Nucleus accumbens (tissue), 56 donors: ENCODE results near the gene NKX6-1.

Experiments
- DNase-seq, 56 donors: peaks; one replicate each; lab custom pipeline; 2025; lab: John Stamatoyannopoulos, UW

Gene NKX6-1

GRCh38 chr4:84498935-84499623 lies at the start of gene NKX6-1:
Gene NKX6-1, minus strand, starts transcription at chr4:84499292. Its CDS starts 1,064 bp downstream, at chr4:84498228.
- DNase-seq: peak in 15 of 56 donors; percentile 3 to 59 (median 24)

DNA sequence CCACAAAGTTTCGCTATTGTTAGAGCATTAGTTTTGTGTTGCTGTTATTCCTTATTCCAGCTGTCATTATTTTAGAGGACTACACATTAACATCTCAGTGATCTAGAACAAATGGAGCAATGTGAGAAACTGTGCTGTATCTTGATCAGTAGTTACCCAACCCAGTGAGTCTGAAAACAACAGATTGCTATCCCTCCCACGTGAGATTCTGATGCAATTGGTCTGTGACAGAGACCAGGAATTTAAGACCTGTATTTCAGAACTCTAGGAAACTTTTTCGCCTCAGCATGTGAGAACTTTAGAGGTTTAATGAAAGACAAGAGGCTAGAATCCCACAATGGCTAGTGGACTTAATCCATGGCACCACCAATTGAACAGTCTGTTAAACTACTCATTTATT lies 48.1 kb upstream of the NKX6-1 start:
- no peak for DNase-seq

DNA sequence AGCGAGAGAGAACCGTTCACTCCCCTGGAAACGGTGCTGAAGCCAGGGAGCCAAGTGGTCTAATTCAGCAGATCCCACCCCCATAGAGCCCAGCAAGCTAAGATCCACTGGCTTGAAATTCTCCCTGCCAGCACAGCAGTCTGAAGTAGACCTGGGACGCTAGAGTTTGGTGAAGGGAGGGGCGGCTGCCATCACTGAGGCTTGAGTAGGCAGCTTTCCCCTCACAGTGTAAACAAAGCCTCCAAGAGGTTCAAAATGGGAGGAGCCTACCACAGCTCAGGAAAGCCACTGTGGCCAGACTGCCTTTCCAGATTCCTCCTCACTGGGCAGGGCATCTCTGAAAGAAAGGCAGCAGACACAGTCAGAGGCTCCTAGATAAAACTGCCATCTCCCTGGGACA lies 46.0 kb upstream of the NKX6-1 start:
- no peak for DNase-seq

- no peak for DNase-seq
Measured at GRCh38 chr4:84535901-84536300, 36.8 kb upstream of the NKX6-1 start.

DNA sequence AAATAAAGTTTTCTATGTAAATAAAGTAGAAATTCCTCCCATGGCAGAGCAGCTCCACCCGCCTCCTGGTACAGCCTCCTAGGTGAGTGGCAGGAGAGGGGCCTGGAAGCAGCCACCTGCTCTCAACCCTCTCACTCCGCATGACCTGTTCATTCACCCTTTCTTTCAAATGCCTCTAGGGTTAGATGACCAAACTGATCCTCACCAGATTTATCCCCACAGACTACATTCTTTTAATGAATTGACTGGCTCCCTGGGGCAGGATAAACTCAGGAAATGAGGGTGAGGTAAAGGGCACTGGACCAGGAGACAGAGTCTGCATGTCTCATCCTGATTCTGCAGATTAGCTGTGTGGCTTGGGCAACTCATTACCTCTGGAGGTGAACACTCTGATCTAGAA lies 32.6 kb upstream of the NKX6-1 start:
- DNase-seq: no peak

DNA sequence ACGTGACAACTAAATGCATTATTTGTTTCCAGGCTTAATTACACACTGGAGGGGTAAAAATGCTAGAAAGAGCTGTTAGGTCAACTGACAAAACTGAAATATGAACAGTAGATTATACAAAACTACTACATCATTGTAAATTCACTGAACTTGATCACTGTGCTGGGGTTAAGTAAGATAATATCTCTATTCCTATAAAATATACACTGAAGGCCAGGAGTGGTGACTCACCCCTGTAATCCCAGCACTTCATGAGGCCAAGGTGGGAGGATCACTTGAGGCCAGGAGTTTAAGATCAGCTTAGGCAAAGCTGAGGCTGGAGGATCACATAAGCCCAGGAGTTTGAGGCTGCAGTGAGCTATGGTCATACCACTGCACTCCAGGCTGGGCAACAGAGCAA lies 31.8 kb upstream of the NKX6-1 start:
- no peak for DNase-seq

- DNase-seq: no peak
Measured at GRCh38 chr4:84530454-84530853, 31.4 kb upstream of the NKX6-1 start.

- DNase-seq: no peak
Measured at GRCh38 chr4:84529169-84529751, 30.2 kb upstream of the NKX6-1 start.

DNA sequence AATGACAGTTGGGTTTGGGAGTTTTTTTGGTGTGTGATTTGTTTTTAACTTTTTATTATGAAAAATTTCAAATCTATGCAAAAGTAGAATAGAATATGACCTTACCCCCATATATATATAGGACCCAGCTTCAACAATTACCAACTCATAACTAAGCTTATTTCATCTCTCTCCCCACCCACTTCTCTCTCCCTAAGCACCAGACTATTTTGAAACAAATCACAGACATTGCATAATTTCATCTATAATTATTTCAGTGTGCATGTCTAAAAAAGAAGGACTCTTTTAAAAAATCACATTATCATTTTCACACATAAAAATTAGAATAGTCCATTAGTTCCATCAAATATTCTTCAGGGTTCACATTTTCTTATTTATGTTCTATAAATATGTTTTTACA lies 28.3 kb upstream of the NKX6-1 start:
- no peak for DNase-seq

GRCh38 chr4:84515075-84515474 lies 16.0 kb upstream of the NKX6-1 start:
- DNase-seq: no peak

DNA sequence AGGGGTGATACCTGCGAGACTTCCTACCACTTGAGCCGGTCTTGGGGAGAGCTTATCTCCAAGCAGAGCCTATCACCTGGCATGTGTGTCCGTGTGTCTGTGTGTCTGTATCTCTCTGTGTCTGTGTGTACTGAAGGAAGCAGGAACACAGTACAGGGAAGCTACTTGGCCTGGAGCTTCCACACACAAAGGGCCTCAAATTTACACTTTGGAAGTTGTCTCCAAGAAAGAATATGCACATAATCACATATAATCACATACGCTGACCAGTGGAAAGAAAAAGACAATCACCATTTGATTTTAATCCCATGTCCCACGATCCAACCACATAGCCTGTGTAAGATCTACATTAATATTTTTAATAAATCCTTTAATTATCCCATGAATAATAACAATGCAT lies 13.2 kb upstream of the NKX6-1 start:
- no peak for DNase-seq

DNA sequence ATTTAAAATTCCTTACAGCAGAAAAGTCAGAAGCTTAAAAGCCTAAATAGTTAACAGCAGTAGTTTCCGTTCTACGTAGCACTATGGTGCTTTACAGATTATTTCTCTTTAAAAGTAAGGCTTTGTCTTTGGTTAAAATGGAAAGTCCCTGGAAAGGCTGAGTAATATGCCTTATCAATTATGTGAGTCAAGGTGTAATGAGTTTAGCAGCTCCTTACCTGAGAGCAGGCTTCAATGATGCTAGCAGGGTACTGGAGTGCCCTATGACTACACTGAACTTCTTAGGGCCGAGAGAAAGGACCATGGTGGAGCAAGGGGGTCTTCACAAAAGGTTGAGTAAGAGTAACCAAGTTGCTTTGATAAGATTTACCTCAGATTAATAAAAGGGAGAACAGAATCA lies 12.6 kb upstream of the NKX6-1 start:
- DNase-seq: no peak

DNA sequence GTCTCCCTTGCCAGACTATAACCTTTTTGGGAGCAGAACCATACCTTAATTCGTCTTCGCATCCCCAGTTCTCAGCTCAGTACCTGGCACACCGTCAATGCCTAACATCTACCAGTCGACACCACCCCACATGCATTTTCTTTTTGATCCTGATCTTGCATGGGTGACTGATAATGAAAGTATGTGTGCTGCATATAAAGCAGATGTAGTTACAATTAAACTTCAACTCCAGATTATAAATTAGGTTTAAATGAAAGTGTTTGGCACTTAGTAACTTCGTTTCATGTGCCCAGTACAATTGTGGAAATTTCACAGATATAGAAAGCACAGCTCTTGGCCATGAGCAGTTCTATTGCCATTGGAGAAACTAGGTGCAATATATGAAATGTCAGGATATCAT lies 8.8 kb upstream of the NKX6-1 start:
- no peak for DNase-seq

- no peak for DNase-seq
Measured at GRCh38 chr4:84504821-84505220, 5.7 kb upstream of the NKX6-1 start.

- DNase-seq: peak in 9 of 56 donors; percentile 4 to 44 (median 13)
Measured at GRCh38 chr4:84503495-84504437, 4.7 kb upstream of the NKX6-1 start.

DNA sequence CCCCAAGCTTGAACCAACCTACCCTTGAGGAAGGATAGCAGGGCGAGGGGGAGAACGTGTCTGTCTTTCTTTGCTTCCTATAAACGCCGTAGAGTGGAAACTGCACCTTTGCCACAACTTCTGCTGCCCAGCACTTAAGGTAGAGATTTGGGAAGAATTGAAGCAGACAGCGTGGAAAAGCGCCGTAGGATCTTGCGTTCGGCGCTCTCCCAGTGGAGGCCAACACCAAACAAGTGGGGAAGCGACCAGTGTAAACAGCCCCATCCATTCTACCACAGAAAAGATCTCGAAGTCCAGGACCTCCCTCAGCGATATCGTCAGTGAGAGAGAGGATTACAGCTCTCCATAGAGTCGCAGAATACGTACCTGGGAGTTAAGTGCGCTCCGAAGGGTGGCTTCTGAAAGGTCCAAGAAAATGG lies 3.9 kb upstream of the NKX6-1 start:
- DNase-seq: no peak

DNA sequence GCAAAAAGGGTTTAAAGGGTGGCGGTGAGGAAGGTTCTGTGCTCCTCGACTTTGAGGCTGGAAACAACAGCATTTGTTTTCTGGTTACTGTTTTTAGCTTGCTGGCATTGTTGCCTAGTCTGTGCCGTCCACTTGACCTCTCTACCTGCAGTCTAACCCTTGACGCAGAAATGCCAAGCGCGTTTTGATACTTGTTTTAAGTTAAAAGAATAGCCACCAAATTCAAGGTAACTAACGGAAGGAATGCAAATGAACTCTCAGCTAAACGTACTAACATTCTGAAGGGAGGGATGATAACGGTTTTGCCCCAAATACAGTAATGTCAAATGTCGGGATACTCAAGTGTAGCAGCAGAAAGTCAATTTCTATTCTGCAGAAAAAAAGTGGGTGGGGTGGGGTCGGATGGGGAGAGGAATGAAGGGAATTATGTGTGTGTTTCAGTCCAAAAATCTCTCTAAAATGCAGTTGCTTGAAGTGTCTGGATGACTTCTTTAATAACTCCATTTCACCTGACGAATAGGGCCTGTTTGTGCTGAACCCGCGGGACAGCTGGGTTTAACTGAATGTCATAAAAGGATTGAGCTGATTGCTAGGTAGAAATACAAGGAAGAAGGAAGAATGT lies 3.4 kb upstream of the NKX6-1 start:
- DNase-seq: no peak

GRCh38 chr4:84501721-84502267 lies 2.7 kb upstream of the NKX6-1 start:
- DNase-seq: no peak

- no peak for DNase-seq
Measured at GRCh38 chr4:84501202-84501503, 2.1 kb upstream of the NKX6-1 start.

DNA sequence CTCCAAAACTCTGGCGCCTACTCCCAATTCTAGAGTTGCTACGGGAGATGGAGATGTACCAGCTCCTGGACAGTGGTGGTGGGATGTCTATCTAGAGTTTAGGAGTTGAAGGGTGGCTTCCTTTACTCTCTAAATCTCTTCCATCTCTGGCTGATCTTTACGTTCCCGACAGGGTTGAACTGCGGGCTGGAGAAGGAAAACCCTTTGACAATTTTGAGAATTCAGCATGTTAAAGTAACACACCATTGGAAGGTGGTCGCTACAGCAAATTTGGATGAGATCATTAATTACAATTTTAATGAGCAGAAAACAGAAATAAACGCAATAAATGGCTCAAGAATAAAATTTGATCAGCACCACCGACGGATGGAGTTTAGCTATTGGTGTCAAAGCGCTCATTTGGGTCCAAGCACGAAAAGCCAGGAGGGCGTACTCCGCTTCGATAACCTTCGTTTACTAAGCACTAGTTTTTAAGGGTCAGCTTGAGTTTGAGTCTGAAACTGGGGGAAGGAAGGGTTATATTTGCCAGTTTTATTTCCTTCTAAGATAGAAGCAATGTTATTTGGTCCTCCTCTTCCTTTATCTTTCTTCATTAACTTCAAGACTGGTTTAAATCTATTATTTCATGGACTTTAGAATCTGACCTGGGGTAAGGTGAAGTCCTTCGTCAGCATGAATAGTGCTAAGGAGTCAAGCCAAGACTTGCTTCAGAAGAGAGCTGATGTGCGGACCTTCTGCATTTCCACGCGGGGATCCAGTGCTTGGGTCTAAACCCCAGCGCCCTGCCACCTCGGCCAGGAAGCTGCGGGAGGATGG lies 1.5 kb upstream of the NKX6-1 start:
- DNase-seq: no peak
